ENCODE results near the gene STXBP1. TPM values are rescaled to one million over a fixed set of nuclear protein-coding genes. Genes with fewer than 3 reads are reported as not detected.

The STXBP1 gene
- total and polyA plus RNA-seq, 2 of the 4 experiments (the other 2 are of a cell fraction) = 15.8 to 22.6 TPM

DNA sequence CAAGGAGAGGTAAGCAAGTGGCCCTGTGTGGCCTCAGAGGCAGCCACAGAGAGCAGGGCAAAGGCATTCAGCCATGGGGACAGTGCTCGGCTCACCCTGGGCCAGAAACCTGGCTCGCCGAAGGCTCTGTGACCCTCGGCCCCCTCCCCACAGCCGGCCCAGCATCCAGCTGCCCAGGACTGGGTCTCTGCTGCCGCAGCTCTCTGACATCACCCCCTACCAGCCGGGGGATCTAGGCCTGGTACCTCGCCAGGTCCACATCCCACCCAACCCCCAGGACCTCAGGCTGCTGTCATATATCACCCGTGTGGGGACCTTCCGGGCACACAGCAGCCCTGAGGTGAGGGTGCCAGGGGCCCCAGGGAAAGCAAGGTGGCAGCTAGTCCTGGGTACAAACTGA, 100.8 kb downstream of the STXBP1 start:
- no TSS peak for BruUV-seq (replicated peaks)
- no peak overlapping the region for H2BK20ac ChIP-seq (ENCODE audit: low read depth, low read length)
- H3K36me3 ChIP-seq (ENCODE audit: control insufficient read depth, insufficient read depth, low read length) = no peaks in the 10 kb centered on the region
- no peak overlapping the region for H3K4me3 ChIP-seq (ENCODE audit: insufficient read depth, low read depth, low read length)
- dilution Hi-C loops (cut with HindIII; ENCODE audit: low sequenced_read_pairs, unreplicated experiment) (no loop called here), in situ Hi-C loops (cut with MboI; ENCODE audit: low sequenced_read_pairs) (no loop called here), intact Hi-C loops (cut with micrococcal nuclease) (no loop called here)
- H4K91ac ChIP-seq (ENCODE audit: insufficient read depth, low read depth, low read length) = no peak overlapping the region
- H3K4me1 ChIP-seq (ENCODE audit: control insufficient read depth, insufficient read depth, low read length) = peaks cover 7% of the 10 kb centered on the region
- H2BK5ac ChIP-seq (ENCODE audit: low read depth, low read length, poor library complexity, severe bottlenecking) = no peak overlapping the region
- POLR2A ChIA-PET (ENCODE audit: unreplicated experiment) = no interaction called here
- no peaks in the 10 kb centered on the region; the same call in 1 of the 2 replicates for H3K9me1 ChIP-seq (ENCODE audit: insufficient read depth, low read length)
- no peak overlapping the region for H4K5ac ChIP-seq (ENCODE audit: low read depth, low read length)
- no peak overlapping the region for H3K23ac ChIP-seq (ENCODE audit: low read depth, low read length)
- H3K4me2 ChIP-seq (ENCODE audit: low read depth, low read length) = no peak overlapping the region
- H4K20me1 ChIP-seq (ENCODE audit: insufficient read depth, low read length) = peaks cover 7% of the 10 kb centered on the region
- no peak overlapping the region for H2BK120ac ChIP-seq (ENCODE audit: low read depth, low read length)
- no peak overlapping the region for H2AK9ac ChIP-seq (replicated peaks; ENCODE audit: low read depth, low read length, poor library complexity)
- TF ChIP-seq MAFK (IDR thresholded peaks at IDR 0.05; ENCODE audit: low read depth, low read length) = no peak
- no peaks in the 10 kb centered on the region for H3K27me3 ChIP-seq (ENCODE audit: control insufficient read depth, insufficient read depth, low read length)
- H3K9ac ChIP-seq (ENCODE audit: low read depth, low read length) = no peak overlapping the region
- H3K9me3 ChIP-seq (ENCODE audit: control insufficient read depth, insufficient read depth, low read length) = no peaks in the 10 kb centered on the region
- H3K18ac ChIP-seq (ENCODE audit: low read depth, low read length) = no peak overlapping the region
- no peak for DNase-seq
- H2AK5ac ChIP-seq (ENCODE audit: low read depth, low read length) = no peak overlapping the region
- H3K4ac ChIP-seq (ENCODE audit: low read depth, low read length) = no peak overlapping the region
- H4K8ac ChIP-seq (ENCODE audit: low read depth in 2 of 2, low read length in 2 of 2) = no peak overlapping the region
- H3K14ac ChIP-seq (replicated peaks; ENCODE audit: low read depth, low read length) = no peak overlapping the region
- H3K56ac ChIP-seq (ENCODE audit: extremely low read depth, insufficient read depth, low read length) = no peak overlapping the region
- ATAC-seq (ENCODE audit: low read depth) = no peak
- no peak overlapping the region for H3K27ac ChIP-seq (ENCODE audit: insufficient read depth, low read length)
- WGBS, 2 experiments (ENCODE audit: extremely low coverage in 2 of 2, insufficient read length in 1 of 2) = 86% methylated on average over 3 of the region's 10 CpGs; no CpG with 5 or more reads in 1 of the 2 experiments
- CTCF ChIA-PET = no interaction called here
- no peak overlapping the region for H2AFZ ChIP-seq (replicated peaks; ENCODE audit: low read length, poor library complexity)
- H3K79me1 ChIP-seq (ENCODE audit: low read depth in 1 of 2, low read length in 2 of 2) = peaks cover 2 to 14% of the 10 kb centered on the region in 2 experiments; a peak in 3 of 4 replicates
- H2BK15ac ChIP-seq (ENCODE audit: low read depth, low read length) = no peak overlapping the region
